HepG2 (cell line): ENCODE measurements around the gene CERS1. TPM values are rescaled to one million over a fixed set of nuclear protein-coding genes. Genes with fewer than 3 reads are reported as not detected.

ENCODE experiments used
- ATAD3A ChIP-seq: sonication (generic); formaldehyde crosslinking; IDR thresholded peaks from 2 replicates; pipeline ENCODE4 v1.4.0; 2020; ENCODE audit warnings: missing genetic modification reagents
- CCAR2 ChIP-seq: fragments of 200-400 bp; formaldehyde crosslinking; optimal IDR thresholded peaks from 2 replicates; pipeline ENCODE3; 2018; ENCODE audit warnings: low read depth, mild to moderate bottlenecking, low read length, moderate library complexity
- GATAD2A ChIP-seq: IDR thresholded peaks from 2 replicates; pipeline ENCODE4 v1.6.1; 2016
- HDAC2 ChIP-seq: sonication (generic); formaldehyde crosslinking; IDR thresholded peaks from 2 replicates; pipeline ENCODE4 v1.4.0; 2020; ENCODE audit warnings: missing genetic modification reagents
- HNRNPL ChIP-seq: fragments of 200-400 bp; formaldehyde crosslinking; IDR thresholded peaks from 2 replicates; pipeline ENCODE4 v1.6.1; 2017; ENCODE audit warnings: mild to moderate bottlenecking, low read depth, low read length
- HOXA9 ChIP-seq: sonication (generic); formaldehyde crosslinking; IDR thresholded peaks from 2 replicates; pipeline ENCODE4 v1.8.1; 2022; ENCODE audit warnings: missing genetic modification reagents, mild to moderate bottlenecking, moderate library complexity, borderline replicate concordance
- KLF13 ChIP-seq: sonication (generic); formaldehyde crosslinking; IDR thresholded peaks from 2 replicates; pipeline ENCODE4 v1.4.0; 2020; ENCODE audit warnings: mild to moderate bottlenecking, missing genetic modification reagents
- MIER2 ChIP-seq: IDR thresholded peaks from 2 replicates; pipeline ENCODE4 v1.6.1; 2016; ENCODE audit warnings: missing biosample characterization, missing genetic modification reagents
- TEAD3 ChIP-seq: optimal IDR thresholded peaks from 2 replicates; pipeline ENCODE3; 2016; ENCODE audit warnings: borderline replicate concordance
- XRCC5 ChIP-seq: fragments of 200-400 bp; formaldehyde crosslinking; optimal IDR thresholded peaks from 2 replicates; pipeline ENCODE3; 2017; ENCODE audit warnings: mild to moderate bottlenecking, low read length
- ZMYM3 ChIP-seq: sonication (generic); formaldehyde crosslinking; IDR thresholded peaks from 2 replicates; pipeline ENCODE4 v1.5.1; 2020; ENCODE audit warnings: mild to moderate bottlenecking, missing genetic modification reagents
- ZNF12 ChIP-seq: sonication (generic); formaldehyde crosslinking; IDR thresholded peaks from 2 replicates; pipeline ENCODE4 v1.5.0; 2020; ENCODE audit warnings: missing genetic modification reagents
- ZNF138 ChIP-seq: sonication (generic); formaldehyde crosslinking; IDR thresholded peaks from 2 replicates; pipeline ENCODE4 v1.5.0; 2020; ENCODE audit warnings: mild to moderate bottlenecking, low read depth, missing genetic modification reagents
- ZNF232 ChIP-seq: sonication (generic); formaldehyde crosslinking; IDR thresholded peaks from 2 replicates; pipeline ENCODE4 v1.4.0; 2020; ENCODE audit warnings: missing genetic modification reagents, borderline replicate concordance
- ZNF235 ChIP-seq: sonication (generic); formaldehyde crosslinking; IDR thresholded peaks from 2 replicates; pipeline ENCODE4 v1.8.1; 2023; ENCODE audit warnings: mild to moderate bottlenecking, missing genetic modification reagents, borderline replicate concordance
- ZNF276 ChIP-seq: sonication (generic); formaldehyde crosslinking; IDR thresholded peaks from 2 replicates; pipeline ENCODE4 v1.4.0; 2020; ENCODE audit warnings: mild to moderate bottlenecking, low read depth, missing genetic modification reagents
- ZNF337 ChIP-seq: sonication (generic); formaldehyde crosslinking; IDR thresholded peaks from 2 replicates; pipeline ENCODE4 v1.5.1; 2020; ENCODE audit warnings: missing genetic modification reagents, low read depth, mild to moderate bottlenecking, borderline replicate concordance
- ZNF441 ChIP-seq: sonication (generic); formaldehyde crosslinking; IDR thresholded peaks from 2 replicates; pipeline ENCODE4 v1.7.0; 2021; ENCODE audit warnings: missing genetic modification reagents, borderline replicate concordance
- ZNF557 ChIP-seq: sonication (generic); formaldehyde crosslinking; IDR thresholded peaks from 2 replicates; pipeline ENCODE4 v1.4.0; 2020; ENCODE audit warnings: missing genetic modification reagents
- ZNF574 ChIP-seq: sonication (generic); formaldehyde crosslinking; IDR thresholded peaks from 2 replicates; pipeline ENCODE4 v1.4.0; 2020; ENCODE audit warnings: missing genetic modification reagents
- ZNF687 ChIP-seq: sonication (generic); formaldehyde crosslinking; IDR thresholded peaks from 2 replicates; pipeline ENCODE4 v1.5.1; 2020; ENCODE audit warnings: mild to moderate bottlenecking, missing genetic modification reagents, moderate library complexity
- ZNF746 ChIP-seq: sonication (generic); formaldehyde crosslinking; IDR thresholded peaks from 2 replicates; pipeline ENCODE4 v1.8.0; 2022; ENCODE audit warnings: mild to moderate bottlenecking, missing genetic modification reagents
- polyA plus RNA-seq, 8 experiments: library from polyadenylated mRNA; depleted of rRNA in 3 of 8; stranded (reverse) in 7 of 8; unstranded in 1 of 8; fragments of >200 nt; fragmentation: Illumina TruSeq in 4 of 8; extraction: Trizol in 4 of 8; gene quantifications; 2 replicates each; pipeline versions ENCODE4 v1.2.1 to v1.2.3, GENCODE V29; 2011 to 2016; ENCODE audit warnings: low read depth in 4 of 8, missing spikeins in 1 of 8, mixed read lengths in 1 of 8; ENCODE audit not compliant: insufficient read depth in 1 of 8
- total RNA-seq, 5 experiments: library from RNA; depleted of rRNA; stranded (reverse); fragments of >200 nt; fragmentation: Illumina TruSeq; extraction: Trizol; gene quantifications; 2 replicates each; pipeline ENCODE4 v1.2.3, GENCODE V29; 2016; ENCODE audit warnings: low read depth in 1 of 5

Gene CERS1
- total and polyA plus RNA-seq, 2 of the 13 experiments (the other 11 are each of a cell fraction or from before 2014, with no cell fraction given) = 4.6 to 9.8 TPM

- TF ChIP-seq ZNF235 (CRISPR knock-in tag) (no peak), CCAR2 (no peak), MIER2 (CRISPR knock-in tag) (no peak), KLF13 (CRISPR knock-in tag) (no peak), ZNF337 (CRISPR knock-in tag) (no peak), XRCC5 (peak; percentile 21), ZNF12 (CRISPR knock-in tag) (no peak), ZNF232 (CRISPR knock-in tag) (no peak), TEAD3 (CRISPR knock-in tag) (no peak), ZNF276 (CRISPR knock-in tag) (no peak), HOXA9 (CRISPR knock-in tag) (no peak), HDAC2 (CRISPR knock-in tag) (peak; percentile 30; the same call in 1 of the 2 replicates), ZNF746 (CRISPR knock-in tag) (0 out of 2 replicates have a peak, but pooled peaks have one; percentile 10), HNRNPL (peak; percentile 85), ZNF574 (CRISPR knock-in tag) (peak; percentile 33; the same call in 1 of the 2 replicates), ZNF138 (CRISPR knock-in tag) (no peak), GATAD2A (CRISPR knock-in tag) (peak; percentile 41; the same call in 1 of the 2 replicates), ZNF687 (0 out of 2 replicates have a peak, but pooled peaks have one; percentile 26), ZNF557 (no peak), ATAD3A (CRISPR knock-in tag) (no peak), ZNF441 (no peak), ZMYM3 (CRISPR knock-in tag) (peak; percentile 99)
Measured at GRCh38 chr19:18943465-18943864, 47.5 kb upstream of the CERS1 start (continued).
